Breast epithelium (tissue), 3 donors: Measurements from ENCODE around the gene KAT6B.

ENCODE experiments used
- POLR2A ChIP-seq: fragments of 450-650 bp; IDR thresholded peaks from one replicate; pipeline ENCODE4 v1.6.1; 2016; ENCODE audit warnings: antibody characterized with exemption, mild to moderate bottlenecking, moderate library complexity
- TF ChIP-seq, protein P1 (sequence below), 3 donors: fragments of 450-650 bp; IDR thresholded peaks; one replicate each; pipeline ENCODE4 v1.5.1; 2016 to 2017; ENCODE audit warnings: antibody characterized with exemption in 3 of 3, mild to moderate bottlenecking in 3 of 3, moderate library complexity in 3 of 3

DNA sequence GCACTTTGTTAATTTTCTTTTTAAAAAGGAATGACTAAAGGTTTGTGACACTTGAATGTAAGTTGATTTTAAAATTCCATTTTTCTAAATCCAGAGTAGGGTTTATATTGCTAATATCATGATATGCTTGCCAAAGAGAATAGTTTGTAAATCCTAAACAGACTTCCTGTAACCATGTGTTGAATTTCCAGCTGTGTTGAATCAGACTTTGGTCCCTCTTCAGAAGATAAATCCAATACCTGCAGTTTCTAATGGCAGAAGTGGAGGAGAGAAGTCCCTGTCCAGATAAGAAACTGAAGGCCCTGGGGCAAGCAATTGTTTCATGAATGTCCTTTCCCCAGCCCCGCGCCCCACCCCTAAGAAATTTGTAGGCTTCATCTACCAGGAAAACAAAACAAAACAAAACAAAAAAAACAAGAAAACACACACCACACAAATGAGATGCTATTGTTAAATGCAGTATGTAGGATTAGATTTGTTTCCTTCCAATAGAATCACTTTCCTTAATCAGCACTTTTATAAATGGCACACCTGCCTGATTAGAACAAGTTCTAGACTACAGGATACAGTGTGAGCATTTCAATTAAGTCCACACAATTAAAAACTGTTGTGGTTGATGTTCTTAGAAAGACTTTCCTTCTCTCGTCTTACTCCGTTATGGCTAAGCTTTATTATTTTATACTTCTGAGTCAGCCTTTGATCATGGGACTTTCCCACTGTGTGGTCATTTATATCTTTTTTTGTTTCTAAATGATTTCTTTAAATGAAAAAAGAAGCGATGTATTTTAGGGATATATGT lies 122.8 kb downstream of the KAT6B start:
- TF ChIP-seq, protein P1, sequence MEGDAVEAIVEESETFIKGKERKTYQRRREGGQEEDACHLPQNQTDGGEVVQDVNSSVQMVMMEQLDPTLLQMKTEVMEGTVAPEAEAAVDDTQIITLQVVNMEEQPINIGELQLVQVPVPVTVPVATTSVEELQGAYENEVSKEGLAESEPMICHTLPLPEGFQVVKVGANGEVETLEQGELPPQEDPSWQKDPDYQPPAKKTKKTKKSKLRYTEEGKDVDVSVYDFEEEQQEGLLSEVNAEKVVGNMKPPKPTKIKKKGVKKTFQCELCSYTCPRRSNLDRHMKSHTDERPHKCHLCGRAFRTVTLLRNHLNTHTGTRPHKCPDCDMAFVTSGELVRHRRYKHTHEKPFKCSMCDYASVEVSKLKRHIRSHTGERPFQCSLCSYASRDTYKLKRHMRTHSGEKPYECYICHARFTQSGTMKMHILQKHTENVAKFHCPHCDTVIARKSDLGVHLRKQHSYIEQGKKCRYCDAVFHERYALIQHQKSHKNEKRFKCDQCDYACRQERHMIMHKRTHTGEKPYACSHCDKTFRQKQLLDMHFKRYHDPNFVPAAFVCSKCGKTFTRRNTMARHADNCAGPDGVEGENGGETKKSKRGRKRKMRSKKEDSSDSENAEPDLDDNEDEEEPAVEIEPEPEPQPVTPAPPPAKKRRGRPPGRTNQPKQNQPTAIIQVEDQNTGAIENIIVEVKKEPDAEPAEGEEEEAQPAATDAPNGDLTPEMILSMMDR (IDR thresholded peaks at IDR 0.05): no peak
- TF ChIP-seq POLR2A: no peak
